GM19467 (cell line): ENCODE data around the gene WSB1.
"Not testable (repeated sequence)": the region's sequence is repeated elsewhere in the genome, so short reads cannot be mapped to it uniquely, and the experiment has no call there.

Source experiments
- ATAC-seq: cut with Tn5 transposase; IDR thresholded peaks from one replicate; pipeline ENCODE4 v1.9.1; 2021; ENCODE audit warnings: mild to moderate bottlenecking, moderate library complexity; ENCODE audit not compliant: unreplicated experiment

Gene WSB1, protein sequence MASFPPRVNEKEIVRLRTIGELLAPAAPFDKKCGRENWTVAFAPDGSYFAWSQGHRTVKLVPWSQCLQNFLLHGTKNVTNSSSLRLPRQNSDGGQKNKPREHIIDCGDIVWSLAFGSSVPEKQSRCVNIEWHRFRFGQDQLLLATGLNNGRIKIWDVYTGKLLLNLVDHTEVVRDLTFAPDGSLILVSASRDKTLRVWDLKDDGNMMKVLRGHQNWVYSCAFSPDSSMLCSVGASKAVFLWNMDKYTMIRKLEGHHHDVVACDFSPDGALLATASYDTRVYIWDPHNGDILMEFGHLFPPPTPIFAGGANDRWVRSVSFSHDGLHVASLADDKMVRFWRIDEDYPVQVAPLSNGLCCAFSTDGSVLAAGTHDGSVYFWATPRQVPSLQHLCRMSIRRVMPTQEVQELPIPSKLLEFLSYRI

DNA sequence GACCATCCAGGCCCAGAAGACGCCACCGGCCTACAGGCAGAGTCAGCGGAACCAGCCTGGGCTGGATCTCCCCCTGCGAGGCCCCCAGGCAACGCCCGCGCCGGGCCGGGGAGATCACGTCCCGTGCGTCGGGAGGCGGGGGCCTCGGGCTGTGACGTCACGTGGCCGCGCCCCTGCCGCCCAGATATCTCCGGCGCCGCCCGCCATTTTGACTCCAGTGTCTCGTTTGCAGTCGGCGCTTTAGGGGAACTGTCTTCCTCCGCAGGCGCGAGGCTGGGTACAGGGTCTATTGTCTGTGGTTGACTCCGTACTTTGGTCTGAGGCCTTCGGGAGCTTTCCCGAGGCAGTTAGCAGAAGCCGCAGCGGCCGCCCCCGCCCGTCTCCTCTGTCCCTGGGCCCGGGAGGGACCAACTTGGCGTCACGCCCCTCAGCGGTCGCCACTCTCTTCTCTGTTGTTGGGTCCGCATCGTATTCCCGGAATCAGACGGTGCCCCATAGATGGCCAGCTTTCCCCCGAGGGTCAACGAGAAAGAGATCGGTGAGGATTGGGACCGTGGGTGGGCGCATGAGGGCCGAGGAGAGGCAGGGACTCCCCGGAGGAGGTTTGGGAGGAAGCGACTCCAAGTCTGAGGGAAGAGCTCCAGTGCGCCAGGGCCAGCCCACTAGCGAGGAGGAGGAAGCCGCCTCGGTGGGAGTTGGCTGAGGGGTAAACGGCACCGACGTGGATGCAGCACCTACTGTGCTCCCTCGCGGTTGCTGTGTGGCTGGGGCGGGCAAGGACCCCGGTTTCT, at the start of gene WSB1:
WSB1 (plus strand) TSS at position 217 of the 791 bp plus-strand sequence; CDS start at position 499, 282 bp downstream.
- peak; percentile 73 for ATAC-seq

DNA sequence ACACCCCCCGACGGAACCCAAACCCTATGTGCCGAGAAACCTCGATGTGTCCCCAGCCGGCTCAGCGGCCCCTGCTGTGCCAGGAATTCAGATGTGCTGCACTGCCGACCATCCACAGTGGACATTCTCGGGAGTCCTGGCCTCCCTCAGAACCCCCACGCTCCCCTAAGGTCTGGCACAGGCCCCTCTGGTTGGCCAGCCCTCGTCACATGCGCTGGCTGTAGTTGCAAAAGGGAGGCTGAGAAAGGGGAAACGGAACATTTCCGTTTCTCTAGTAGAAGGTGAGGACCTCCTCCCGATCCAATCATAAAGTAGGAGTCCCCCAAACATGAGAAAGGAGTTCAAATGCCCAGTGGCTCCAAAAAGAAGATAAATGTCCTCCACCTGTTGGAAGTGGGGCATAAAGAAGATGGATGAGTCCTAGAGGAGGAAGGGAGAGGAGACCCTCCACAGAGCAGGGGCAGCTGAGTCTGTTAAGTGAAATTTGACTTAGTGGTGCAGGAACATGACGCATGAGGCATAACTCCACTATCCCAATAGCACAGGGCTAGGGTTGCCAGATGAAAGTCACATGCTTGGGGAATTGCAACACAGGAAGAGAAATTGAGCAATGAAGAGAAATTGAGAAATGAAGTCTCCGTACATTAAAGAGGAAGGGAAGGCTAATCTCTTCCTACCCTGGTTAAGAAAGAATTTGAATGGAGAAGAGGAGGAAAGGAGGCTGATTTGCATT, 49.3 kb upstream of the WSB1 start:
- ATAC-seq = no peak

DNA sequence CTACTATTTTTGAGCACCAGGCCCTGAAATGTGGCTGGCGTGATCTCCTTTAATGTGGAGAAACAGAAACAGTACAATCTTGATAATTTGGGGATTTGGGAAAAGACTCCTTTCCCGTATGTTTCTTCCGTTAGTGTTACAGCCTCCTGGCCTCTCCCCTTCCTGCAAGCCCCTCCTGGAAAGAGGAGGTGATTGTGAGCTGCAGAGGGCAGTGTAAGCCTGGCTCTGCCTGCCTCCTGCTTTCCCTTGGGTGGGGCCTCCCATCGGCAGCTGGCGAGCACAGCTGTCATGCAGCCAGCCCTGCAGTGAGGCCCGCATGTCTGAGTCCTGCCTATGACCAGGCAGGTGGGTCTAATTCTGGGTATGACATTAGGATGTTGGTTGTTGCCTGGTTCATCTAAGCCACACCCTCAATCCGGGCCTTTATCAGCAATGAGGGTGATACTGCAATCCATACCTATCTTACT, 48.7 kb upstream of the WSB1 start:
- ATAC-seq = peak; percentile 87

DNA sequence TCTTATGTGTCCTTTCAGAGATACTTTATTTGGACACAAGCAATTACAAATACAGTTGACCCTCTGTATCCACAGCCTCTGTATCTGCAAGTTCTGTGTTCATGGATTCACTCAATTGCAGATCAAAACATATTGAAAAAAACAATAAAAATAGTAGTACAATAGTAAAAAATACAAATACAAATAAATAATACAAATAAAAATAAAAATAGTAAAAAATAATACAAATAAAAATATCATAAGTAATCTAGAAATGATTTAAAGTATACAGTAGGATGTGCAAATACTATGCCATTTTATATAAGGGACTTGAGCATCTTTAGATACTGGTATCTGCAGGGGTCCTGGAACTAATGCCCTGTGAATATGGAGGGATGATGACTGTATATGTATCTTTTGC, 47.4 kb upstream of the WSB1 start:
- no peak for ATAC-seq

DNA sequence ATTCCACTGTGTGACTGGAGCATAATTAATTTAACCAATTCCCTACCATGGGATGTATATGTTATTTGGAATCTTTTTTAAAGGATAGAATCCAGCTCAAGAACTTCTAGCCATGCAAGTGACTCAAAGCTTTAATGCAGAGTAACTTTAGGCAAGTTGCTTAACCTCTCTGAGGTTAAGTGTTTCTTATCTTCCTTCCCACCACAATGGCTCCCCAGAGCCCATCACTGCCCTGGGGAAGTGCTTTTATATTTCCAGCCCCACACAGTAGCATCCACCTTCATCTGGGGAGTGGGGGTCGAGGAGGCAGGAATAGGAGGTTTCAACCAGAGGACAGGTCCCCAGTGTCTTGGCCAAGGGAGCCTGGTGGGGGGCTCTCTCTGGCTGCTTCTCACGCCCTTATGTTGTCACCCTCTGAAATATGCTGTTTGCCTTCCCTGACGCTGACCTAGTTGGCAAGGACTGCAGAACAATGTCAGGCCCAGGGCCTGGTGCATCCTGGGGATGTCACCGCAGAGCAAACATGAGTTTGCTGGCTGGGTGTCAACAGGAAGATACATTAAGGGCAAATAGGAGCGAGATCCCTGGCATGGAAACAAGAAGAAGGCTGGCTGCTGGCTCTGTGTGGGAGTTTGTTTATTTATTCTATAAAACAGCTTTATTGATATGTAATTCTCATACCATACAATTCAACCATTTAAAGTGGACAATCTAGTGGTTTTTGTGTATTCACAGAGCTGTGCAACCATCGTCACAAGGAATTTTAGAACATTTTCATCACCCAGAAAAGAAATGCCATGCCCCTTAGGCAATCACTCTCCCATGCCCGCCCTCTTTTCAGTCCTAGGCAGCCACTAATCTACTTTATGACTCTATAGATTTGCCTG, 46.6 kb upstream of the WSB1 start:
- ATAC-seq = no peak

DNA sequence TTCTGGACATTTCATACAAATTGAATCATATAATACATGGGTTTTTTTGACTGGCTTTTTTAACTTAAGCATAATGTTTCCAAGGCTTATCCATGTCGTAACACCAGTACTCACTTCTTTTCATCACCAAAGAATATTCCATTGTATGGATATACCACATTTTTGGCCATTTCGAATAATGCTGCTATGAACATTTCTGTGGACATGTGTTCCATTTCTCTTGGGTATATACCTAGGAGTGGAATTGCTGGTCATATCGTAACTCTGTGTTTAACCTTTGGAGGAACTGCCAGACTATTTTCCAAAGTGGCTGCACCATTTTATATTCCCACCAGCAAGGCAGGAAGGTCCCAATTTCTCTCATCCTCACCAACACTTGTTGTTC, 46.0 kb upstream of the WSB1 start:
- no peak for ATAC-seq

DNA sequence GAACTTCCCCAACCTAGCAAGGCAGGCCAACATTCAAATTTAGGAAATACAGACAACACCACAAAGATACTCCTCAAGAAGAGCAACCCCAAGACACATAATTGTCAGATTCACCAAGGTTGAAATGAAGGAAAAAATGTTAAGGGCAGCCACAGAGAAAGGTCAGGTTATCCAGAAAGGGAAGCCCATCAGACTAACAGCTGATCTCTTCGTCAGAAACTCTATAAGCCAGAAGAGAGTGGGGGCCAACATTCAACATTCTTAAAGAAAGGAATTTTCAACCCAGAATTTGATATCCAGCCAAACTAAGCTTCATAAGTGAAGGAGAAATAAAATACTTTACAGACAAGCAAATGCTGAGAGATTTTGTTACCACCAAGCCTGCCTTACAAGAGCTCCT, 43.1 kb upstream of the WSB1 start:
- ATAC-seq = not testable (repeated sequence)

DNA sequence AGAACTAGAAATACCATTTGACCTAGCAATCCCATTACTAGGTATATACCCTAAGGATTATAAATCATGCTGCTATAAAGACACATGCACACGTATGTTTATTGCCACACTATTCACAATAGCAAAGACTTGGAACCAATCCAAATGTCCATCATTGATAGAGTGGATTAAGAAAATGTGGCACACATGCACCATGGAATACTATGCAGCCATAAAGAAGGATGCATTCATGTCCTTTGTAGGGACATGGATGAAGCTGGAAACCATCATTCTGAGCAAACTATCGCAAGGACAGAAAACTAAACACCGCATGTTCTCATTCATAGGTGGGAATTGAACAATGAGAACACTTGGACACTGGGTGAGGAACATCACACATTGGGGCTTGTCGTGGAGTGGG, 39.1 kb upstream of the WSB1 start:
- not testable (repeated sequence) for ATAC-seq

DNA sequence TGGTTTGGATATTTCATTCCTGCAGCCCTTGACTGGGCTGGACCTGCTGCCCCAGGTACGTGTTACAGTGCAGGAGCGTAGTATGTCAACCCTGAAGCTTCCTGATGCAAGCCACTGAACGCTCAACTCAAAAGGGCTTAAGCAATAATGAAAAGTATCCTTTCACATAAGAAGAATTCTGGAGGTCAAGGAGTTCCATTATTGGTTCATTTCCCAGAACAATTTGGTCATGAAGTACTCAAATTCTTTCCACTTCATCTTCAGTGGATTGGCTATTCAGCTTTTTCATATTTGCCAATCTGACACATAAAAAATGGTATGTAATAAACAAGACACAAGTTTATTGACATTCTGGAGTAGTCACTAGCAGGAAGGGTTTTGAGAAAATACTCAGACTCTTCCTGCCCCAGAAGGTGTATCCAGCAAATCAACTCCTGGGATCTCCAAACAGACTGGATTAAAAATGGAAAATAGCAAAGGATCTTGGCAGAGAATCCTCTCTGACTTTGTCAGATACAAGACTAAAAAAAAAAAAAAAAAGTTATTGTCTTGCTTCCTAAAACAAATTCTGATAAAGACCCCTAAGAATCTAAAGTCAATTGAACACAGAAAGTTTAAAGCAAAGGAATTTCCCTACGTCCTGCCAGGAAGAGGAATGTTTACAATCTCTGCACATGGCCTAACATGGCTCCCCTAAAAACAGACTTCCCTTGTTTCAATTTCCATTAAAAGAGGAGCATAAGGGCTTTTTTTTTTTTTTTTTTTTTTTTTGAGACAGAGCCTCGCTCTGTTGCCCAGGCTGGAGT, 37.5 kb upstream of the WSB1 start:
- no peak for ATAC-seq

DNA sequence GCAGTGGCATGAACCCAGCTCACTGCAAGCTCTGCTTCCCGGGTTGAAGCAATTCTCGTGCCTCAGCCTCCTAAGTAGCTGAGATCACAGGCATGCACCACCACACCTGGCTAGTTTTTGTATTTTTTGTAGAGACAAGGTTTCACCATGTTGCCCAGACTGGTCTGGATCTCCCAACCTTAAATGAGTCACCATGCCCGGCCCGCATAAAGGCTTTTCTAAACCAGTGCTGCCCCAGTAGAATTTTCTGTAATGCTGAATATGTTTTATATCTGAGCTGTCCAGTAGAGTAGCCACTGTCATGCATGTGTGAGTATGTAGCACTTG, 36.9 kb upstream of the WSB1 start:
- ATAC-seq = no peak

DNA sequence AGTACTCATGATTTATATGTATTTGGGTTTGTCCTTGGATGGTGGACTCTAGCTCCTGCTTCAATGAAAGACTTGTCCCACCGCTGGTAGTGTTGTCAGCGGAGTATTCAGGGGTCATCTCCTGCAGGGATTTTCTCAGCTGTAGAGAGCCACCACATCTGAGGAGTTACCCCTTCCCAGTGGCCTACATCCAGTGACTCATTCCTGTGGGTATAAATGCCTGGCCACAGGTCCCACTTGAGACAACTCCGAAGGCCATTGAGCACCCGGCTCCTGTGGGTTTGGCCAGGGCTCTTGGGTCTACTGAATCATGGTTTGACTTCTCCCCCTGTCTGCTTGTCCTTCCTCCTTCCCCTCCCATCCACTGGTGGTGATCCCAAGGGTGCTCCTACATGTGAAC, 34.6 kb upstream of the WSB1 start:
- ATAC-seq = no peak

DNA sequence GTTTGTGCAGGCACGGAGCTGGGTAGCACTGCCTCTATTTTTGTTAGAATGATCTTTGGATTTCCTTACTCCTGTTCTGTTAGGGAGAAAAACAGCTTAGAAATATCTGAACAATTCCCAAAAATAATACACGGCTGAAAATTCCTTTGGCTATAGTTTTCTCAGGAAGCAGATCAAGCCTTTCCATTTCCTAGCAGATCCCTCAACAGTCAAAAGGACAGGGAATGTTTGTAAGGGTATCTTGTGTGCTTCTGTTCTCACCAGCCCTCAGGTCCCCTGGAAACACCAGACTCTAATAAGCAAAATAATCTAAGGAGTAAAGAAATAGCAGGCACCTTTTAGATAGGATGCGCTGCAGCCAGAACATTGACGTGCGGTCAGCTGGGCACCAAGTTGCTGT, 30.5 kb upstream of the WSB1 start:
- no peak for ATAC-seq

DNA sequence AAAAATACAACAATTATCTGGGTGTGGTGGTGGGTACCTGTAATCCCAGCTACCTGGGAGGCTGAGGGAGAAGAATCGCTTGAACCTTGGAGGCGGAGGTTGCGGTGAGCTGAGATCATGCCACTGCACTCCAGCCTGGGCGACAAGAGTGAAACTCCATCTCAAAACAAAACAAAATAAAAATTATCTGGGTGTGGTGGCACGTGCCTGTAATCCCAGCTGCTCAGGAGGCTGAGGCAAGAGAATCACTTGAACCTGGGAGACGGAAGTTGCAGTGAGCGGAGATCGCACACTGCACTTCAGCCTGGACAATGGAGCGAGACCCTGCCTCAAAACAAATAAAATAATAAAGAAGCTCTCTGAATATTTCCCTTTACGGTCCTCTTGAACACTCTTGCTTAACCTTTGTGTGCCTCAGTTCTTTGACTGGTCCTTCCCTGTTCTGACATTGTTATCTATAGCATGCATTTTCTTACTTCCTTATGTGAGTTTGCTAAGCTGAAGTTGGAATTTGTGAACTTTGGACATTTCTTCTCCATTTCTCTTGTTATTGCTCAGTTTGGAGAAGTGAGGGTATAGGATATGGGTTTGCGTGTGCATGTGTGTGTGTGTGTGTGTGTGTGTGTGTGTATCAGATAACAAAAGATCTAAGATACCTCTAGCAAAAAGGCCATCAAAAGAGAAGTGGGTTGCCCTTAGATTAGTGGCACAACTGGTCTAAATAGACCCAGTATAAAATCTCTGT, 29.7 kb upstream of the WSB1 start:
- ATAC-seq = no peak

DNA sequence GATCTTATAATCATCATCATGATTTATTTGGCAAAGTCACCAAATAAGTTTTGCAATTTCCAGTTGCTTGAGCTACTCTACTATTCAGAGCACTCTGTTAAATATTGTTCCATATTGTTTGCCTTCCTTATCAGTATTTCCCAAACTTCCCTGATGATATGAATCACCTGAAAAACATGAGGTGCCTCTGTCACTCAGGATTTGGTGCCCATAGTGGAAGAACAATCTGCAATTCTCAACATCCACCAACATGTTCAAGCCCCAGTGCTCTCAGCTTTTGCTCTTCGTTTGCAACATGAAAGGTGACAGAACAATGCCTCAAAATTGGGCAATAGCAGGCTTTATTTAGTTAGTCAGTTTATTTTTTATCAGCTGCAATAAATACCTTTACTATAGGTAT, 28.6 kb upstream of the WSB1 start:
- no peak for ATAC-seq

DNA sequence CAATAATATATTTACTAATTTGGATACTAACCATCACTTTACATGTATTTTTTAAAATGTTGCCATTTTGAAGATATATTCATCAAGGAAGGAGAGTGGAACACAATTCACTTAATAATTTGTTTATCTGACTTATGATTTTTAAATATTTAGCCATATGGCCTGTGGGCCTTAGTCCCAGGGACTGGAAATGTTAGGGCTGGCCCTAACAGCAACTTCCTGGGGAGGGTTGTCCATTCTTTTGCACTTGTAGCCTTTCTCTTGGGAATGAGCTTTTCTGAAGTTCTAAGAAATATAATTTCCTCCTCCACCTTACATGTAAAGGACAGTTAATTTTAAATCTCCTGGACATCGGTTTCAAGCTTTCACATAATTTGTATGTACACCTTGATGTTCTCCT, 27.7 kb upstream of the WSB1 start:
- no peak for ATAC-seq

DNA sequence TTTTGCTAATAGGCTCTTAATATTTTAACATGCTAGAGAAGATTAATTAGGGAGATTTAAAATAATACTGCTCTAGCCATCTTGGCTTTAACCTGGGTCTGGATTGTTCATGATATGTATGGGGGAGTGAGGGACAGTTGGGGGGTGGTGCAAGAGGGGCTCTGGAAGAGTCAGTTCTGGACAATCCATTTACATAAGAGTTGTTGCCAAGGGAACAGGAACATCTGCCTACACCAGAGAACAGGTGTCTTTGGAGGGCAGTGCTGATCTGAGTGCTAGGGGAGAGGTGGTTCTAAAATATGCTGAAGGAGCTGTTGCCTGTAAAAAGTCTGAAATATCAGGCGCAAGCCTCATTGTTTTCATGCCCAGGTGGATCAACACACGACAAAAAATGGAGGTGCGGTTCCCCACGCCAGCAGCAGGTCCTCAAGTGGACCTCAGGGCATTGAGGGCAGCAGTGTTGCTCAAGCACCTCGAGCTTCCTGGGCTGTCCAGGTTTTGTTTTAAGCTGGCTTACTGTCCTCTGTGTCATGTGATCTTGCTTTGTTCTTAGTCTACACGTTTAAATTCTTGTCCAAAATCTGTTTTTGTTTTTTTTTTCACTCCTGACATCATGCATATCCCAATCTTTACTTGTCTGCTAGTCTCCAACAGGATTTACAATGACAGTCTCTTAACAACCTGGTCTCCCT, 25.4 kb upstream of the WSB1 start:
- ATAC-seq = no peak

DNA sequence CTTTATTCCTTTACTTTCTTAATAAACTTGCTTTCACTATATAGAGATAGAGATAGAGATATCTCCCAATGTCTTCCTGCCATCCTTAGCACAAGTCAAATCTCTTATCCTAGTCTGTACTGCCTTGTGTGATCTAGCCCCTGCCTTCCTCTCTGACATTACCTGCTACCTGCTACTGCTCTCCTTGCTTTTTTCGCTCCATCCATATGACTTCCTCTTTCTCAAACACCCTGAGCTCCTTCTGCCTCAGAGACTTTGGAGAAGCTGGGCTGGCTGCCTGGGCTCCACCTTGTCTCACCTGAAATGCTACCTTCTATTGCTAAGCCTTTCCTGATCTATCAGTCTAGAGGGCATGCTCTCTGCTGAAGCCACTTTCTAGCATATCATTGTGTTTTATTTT, 24.7 kb upstream of the WSB1 start:
- ATAC-seq = no peak

DNA sequence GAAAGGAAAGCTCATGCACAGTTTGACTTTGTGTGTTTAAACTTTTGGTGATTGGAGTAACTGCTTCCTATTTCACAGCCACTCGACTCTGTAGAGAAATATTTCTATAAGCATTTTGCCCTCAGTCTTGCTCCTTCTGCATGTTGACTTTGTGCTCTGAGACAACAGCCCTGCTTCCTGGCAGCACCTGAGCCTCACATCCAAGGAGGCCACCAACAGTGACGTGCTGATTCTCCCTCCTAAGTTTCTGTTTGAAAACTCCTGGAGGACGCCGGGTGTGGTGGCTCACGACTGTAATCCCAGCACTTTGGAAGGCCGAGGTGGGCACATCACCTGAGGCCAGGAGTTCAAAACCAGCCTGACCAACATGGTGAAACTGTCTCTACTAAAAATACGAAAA, 23.9 kb upstream of the WSB1 start:
- ATAC-seq = no peak
